ENCODE data around the gene MORC2. TPM values are rescaled to one million over a fixed set of nuclear protein-coding genes. Genes with fewer than 3 reads are reported as not detected.

Gene MORC2
- total and polyA plus RNA-seq, 2 of the 13 experiments (the other 11 are each of a cell fraction or from before 2014, with no cell fraction given) = 11.9 to 18.3 TPM

GRCh38 chr22:30998329-30998728 lies 29.8 kb upstream of the MORC2 start:
- ChIA-PET POLR2A (no interaction called here), CTCF (ENCODE audit: low intra/inter-chr PET ratio, low total read pairs) (no interaction called here)
- no peaks in the 10 kb centered on the region for H3K79me2 ChIP-seq (ENCODE audit: insufficient read depth, low read length)
- H3K4me3 ChIP-seq (replicated peaks in 1 of 3; ENCODE audit: insufficient read depth in 1 of 3, low read depth in 2 of 3, low read length in 3 of 3) = no peak overlapping the region
- no peaks in the 10 kb centered on the region for H4K20me1 ChIP-seq (ENCODE audit: insufficient read depth, low read length)
- in situ Hi-C loops (cut with HindIII; ENCODE audit: extremely low pct_ligation_motif_present, low pct_unique_long_range_greater_than_20kb) = no loop called here
- ATAC-seq (no peak), DNase-seq (ENCODE audit: low spot score) (no peak), FAIRE-seq (no peak)
- no peak for TF ChIP-seq THAP7 (CRISPR knock-in tag; IDR thresholded peaks at IDR 0.05)
- TF ChIP-seq ZNF446 (CRISPR knock-in tag; IDR thresholded peaks at IDR 0.05) = no peak
- TF ChIP-seq HINFP (CRISPR knock-in tag; IDR thresholded peaks at IDR 0.05; ENCODE audit: low read depth) = no peak
- TF ChIP-seq KDM1A (CRISPR knock-in tag; IDR thresholded peaks at IDR 0.05) = no peak
- no peak for TF ChIP-seq TAF15 (IDR thresholded peaks at IDR 0.05; ENCODE audit: low read depth, low read length, poor library complexity, severe bottlenecking)
- TF ChIP-seq ZNF782 (CRISPR knock-in tag; IDR thresholded peaks at IDR 0.05; ENCODE audit: borderline replicate concordance) = no peak
- TF ChIP-seq CEBPG (CRISPR knock-in tag; IDR thresholded peaks at IDR 0.05) = no peak
- TF ChIP-seq NAIF1 (CRISPR knock-in tag; IDR thresholded peaks at IDR 0.05; ENCODE audit: borderline replicate concordance) = no peak
- TF ChIP-seq, protein P1, sequence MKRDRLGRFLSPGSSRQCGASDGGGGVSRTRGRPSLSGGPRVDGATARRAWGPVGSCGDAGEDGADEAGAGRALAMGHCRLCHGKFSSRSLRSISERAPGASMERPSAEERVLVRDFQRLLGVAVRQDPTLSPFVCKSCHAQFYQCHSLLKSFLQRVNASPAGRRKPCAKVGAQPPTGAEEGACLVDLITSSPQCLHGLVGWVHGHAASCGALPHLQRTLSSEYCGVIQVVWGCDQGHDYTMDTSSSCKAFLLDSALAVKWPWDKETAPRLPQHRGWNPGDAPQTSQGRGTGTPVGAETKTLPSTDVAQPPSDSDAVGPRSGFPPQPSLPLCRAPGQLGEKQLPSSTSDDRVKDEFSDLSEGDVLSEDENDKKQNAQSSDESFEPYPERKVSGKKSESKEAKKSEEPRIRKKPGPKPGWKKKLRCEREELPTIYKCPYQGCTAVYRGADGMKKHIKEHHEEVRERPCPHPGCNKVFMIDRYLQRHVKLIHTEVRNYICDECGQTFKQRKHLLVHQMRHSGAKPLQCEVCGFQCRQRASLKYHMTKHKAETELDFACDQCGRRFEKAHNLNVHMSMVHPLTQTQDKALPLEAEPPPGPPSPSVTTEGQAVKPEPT (CRISPR knock-in tag; IDR thresholded peaks at IDR 0.05; ENCODE audit: low read depth) = no peak
- no peak for TF ChIP-seq ZNF430 (CRISPR knock-in tag; IDR thresholded peaks at IDR 0.05)
- no peak for TF ChIP-seq ZNF382 (CRISPR knock-in tag; IDR thresholded peaks at IDR 0.05; ENCODE audit: borderline replicate concordance)
- TF ChIP-seq ZNF720 (CRISPR knock-in tag; IDR thresholded peaks at IDR 0.05) = no peak
- no peak for TF ChIP-seq TFAP4 (IDR thresholded peaks at IDR 0.05; ENCODE audit: borderline replicate concordance, low read depth)
- TF ChIP-seq TCF7L2 (IDR thresholded peaks at IDR 0.05; ENCODE audit: low read depth, low read length) = no peak
- no peak overlapping the region for H2AFZ ChIP-seq (ENCODE audit: low read length)
- H3K36me3 ChIP-seq (replicated peaks in 1 of 2; ENCODE audit: control insufficient read depth in 1 of 2, insufficient read depth in 2 of 2, low read length in 2 of 2) = no peaks in the 10 kb centered on the region
- H3K9ac ChIP-seq (ENCODE audit: insufficient read depth, low read depth, low read length) = no peak overlapping the region
- H3K9me3 ChIP-seq (ENCODE audit: low read length) = no peaks in the 10 kb centered on the region
- H3K27me3 ChIP-seq (ENCODE audit: control insufficient read depth in 1 of 2, insufficient read depth in 2 of 2, low read length in 2 of 2) = 0 out of 5 replicates have a peak, but pooled peaks cover 0 to 2% of the 10 kb centered on the region in 2 experiments
- 44% methylated on average over 4 of the region's 4 CpGs for WGBS (ENCODE audit: low lambda C conversion rate)
- intact Hi-C loops (cut with micrococcal nuclease; ENCODE audit: unreplicated experiment) = no loop called here
- H3K4me1 ChIP-seq (ENCODE audit: insufficient read depth, low read length) = peaks cover 11% of the 10 kb centered on the region
- no peak overlapping the region for H3K4me2 ChIP-seq (ENCODE audit: low read depth, low read length)
- H3K27ac ChIP-seq (ENCODE audit: extremely low read length, insufficient read depth, low read length) = no peak overlapping the region
- no TSS peak for BruUV-seq (replicated peaks)

Measured in HepG2 (cell line).